WTC11 (cell line): ENCODE measurements around the gene NLGN1.

Experiments used
- CBFB ChIP-seq: sonication (generic); formaldehyde crosslinking; IDR thresholded peaks from 2 replicates; pipeline ENCODE4 v1.8.1; 2022; ENCODE audit warnings: mild to moderate bottlenecking, low read depth, missing genetic modification reagents
- JUN ChIP-seq: sonication (generic); formaldehyde crosslinking; IDR thresholded peaks from 2 replicates; pipeline ENCODE4 v1.8.0; 2023; ENCODE audit warnings: mild to moderate bottlenecking, missing genetic modification reagents
- NFYB ChIP-seq: sonication (generic); formaldehyde crosslinking; conservative IDR thresholded peaks from 2 replicates; pipeline ENCODE4 v1.8.0; 2022; ENCODE audit warnings: low read depth, missing genetic modification reagents
- PRRX2 ChIP-seq: fragments of 250-450 bp; sonication (Bioruptor Pico); IDR thresholded peaks from 2 replicates; pipeline ENCODE4 v1.8.0; 2021; ENCODE audit warnings: mild to moderate bottlenecking
- RELA ChIP-seq: sonication (generic); formaldehyde crosslinking; IDR thresholded peaks from 2 replicates; pipeline ENCODE4 v1.8.1; 2022; ENCODE audit warnings: missing genetic modification reagents, mild to moderate bottlenecking, borderline replicate concordance
- SMAD3 ChIP-seq: sonication (generic); formaldehyde crosslinking; IDR thresholded peaks from 2 replicates; pipeline ENCODE4 v1.8.0; 2022; ENCODE audit warnings: missing genetic modification reagents, mild to moderate bottlenecking, borderline replicate concordance
- SP1 ChIP-seq: sonication (generic); formaldehyde crosslinking; conservative IDR thresholded peaks from 2 replicates; pipeline ENCODE4 v1.8.1; 2022; ENCODE audit warnings: missing genetic modification reagents
- TEAD4 ChIP-seq: sonication (generic); formaldehyde crosslinking; IDR thresholded peaks from 2 replicates; pipeline ENCODE4 v1.8.0; 2022; ENCODE audit warnings: mild to moderate bottlenecking, missing genetic modification reagents
- TF ChIP-seq, protein P1 (sequence below): sonication (generic); formaldehyde crosslinking; IDR thresholded peaks from 2 replicates; pipeline ENCODE4 v1.8.1; 2023; ENCODE audit warnings: mild to moderate bottlenecking, missing genetic modification reagents, moderate library complexity
- TF ChIP-seq, protein P2 (sequence below): sonication (generic); formaldehyde crosslinking; IDR thresholded peaks from 2 replicates; pipeline ENCODE4 v1.8.0; 2022; ENCODE audit warnings: mild to moderate bottlenecking, missing genetic modification reagents
- TF ChIP-seq, protein P3 (sequence below): fragments of 200-600 bp; IDR thresholded peaks from 2 replicates; pipeline ENCODE4 v1.8.0; 2022; ENCODE audit warnings: antibody characterized with exemption
- TF ChIP-seq, protein P4 (sequence below): sonication (generic); formaldehyde crosslinking; IDR thresholded peaks from 2 replicates; pipeline ENCODE4 v1.8.1; 2022; ENCODE audit warnings: low read depth, mild to moderate bottlenecking, moderate library complexity, missing genetic modification reagents, borderline replicate concordance
- TF ChIP-seq, protein P5 (sequence below): sonication (generic); formaldehyde crosslinking; IDR thresholded peaks from 2 replicates; pipeline ENCODE4 v1.8.0; 2022; ENCODE audit warnings: mild to moderate bottlenecking, missing genetic modification reagents
- TF ChIP-seq, protein P6 (sequence below): fragments of 250-450 bp; sonication (Bioruptor Pico); IDR thresholded peaks from 2 replicates; pipeline ENCODE4 v1.8.0; 2021; ENCODE audit warnings: mild to moderate bottlenecking

DNA sequence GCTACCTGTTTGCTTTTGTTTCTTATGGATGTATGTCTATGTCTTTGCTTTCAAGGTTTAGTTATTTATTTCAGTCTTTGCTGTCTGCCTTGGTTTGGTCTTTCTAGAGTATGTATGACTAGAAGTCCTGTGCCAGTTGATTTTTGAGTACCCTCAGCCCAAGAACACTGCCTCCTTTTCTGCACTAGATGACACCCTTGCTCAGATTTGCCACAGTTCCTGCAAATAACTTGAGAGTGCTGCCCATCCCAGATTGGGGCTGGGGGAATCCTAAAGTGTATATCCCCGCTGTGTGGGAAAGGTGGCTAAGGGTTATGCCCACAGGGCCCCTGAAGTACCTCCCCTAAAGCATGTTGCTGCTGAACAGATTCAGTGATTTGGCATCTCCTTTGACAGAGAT is 32.0 kb downstream of the NLGN1 start:
- TF ChIP-seq SP1 (CRISPR knock-in tag) (no peak), PRRX2 (CRISPR knock-in tag) (no peak), SMAD3 (CRISPR knock-in tag) (no peak), NFYB (CRISPR knock-in tag) (no peak), JUN (CRISPR knock-in tag) (no peak), RELA (CRISPR knock-in tag) (no peak), TEAD4 (CRISPR knock-in tag) (no peak), CBFB (no peak)
- TF ChIP-seq, protein P1, sequence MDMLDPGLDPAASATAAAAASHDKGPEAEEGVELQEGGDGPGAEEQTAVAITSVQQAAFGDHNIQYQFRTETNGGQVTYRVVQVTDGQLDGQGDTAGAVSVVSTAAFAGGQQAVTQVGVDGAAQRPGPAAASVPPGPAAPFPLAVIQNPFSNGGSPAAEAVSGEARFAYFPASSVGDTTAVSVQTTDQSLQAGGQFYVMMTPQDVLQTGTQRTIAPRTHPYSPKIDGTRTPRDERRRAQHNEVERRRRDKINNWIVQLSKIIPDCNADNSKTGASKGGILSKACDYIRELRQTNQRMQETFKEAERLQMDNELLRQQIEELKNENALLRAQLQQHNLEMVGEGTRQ, result no peak
- TF ChIP-seq, protein P2, sequence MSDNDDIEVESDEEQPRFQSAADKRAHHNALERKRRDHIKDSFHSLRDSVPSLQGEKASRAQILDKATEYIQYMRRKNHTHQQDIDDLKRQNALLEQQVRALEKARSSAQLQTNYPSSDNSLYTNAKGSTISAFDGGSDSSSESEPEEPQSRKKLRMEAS (CRISPR knock-in tag), result no peak
- TF ChIP-seq, protein P3, sequence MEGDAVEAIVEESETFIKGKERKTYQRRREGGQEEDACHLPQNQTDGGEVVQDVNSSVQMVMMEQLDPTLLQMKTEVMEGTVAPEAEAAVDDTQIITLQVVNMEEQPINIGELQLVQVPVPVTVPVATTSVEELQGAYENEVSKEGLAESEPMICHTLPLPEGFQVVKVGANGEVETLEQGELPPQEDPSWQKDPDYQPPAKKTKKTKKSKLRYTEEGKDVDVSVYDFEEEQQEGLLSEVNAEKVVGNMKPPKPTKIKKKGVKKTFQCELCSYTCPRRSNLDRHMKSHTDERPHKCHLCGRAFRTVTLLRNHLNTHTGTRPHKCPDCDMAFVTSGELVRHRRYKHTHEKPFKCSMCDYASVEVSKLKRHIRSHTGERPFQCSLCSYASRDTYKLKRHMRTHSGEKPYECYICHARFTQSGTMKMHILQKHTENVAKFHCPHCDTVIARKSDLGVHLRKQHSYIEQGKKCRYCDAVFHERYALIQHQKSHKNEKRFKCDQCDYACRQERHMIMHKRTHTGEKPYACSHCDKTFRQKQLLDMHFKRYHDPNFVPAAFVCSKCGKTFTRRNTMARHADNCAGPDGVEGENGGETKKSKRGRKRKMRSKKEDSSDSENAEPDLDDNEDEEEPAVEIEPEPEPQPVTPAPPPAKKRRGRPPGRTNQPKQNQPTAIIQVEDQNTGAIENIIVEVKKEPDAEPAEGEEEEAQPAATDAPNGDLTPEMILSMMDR, result no peak
- TF ChIP-seq, protein P4, sequence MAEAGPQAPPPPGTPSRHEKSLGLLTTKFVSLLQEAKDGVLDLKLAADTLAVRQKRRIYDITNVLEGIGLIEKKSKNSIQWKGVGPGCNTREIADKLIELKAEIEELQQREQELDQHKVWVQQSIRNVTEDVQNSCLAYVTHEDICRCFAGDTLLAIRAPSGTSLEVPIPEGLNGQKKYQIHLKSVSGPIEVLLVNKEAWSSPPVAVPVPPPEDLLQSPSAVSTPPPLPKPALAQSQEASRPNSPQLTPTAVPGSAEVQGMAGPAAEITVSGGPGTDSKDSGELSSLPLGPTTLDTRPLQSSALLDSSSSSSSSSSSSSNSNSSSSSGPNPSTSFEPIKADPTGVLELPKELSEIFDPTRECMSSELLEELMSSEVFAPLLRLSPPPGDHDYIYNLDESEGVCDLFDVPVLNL, result no peak
- TF ChIP-seq, protein P5, sequence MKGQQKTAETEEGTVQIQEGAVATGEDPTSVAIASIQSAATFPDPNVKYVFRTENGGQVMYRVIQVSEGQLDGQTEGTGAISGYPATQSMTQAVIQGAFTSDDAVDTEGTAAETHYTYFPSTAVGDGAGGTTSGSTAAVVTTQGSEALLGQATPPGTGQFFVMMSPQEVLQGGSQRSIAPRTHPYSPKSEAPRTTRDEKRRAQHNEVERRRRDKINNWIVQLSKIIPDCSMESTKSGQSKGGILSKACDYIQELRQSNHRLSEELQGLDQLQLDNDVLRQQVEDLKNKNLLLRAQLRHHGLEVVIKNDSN (CRISPR knock-in tag), result no peak
- TF ChIP-seq, protein P6, sequence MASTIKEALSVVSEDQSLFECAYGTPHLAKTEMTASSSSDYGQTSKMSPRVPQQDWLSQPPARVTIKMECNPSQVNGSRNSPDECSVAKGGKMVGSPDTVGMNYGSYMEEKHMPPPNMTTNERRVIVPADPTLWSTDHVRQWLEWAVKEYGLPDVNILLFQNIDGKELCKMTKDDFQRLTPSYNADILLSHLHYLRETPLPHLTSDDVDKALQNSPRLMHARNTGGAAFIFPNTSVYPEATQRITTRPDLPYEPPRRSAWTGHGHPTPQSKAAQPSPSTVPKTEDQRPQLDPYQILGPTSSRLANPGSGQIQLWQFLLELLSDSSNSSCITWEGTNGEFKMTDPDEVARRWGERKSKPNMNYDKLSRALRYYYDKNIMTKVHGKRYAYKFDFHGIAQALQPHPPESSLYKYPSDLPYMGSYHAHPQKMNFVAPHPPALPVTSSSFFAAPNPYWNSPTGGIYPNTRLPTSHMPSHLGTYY (CRISPR knock-in tag), result no peak
